Right lobe of liver (tissue), 6 donors: ENCODE results near the gene CDC42SE1. TPM values are rescaled to one million over a fixed set of nuclear protein-coding genes. Genes with fewer than 3 reads are reported as not detected.

Experiments used
- ATAC-seq, 4 donors: fragments of 200-7000 bp; cut with Tn5 transposase; one replicate each; pipeline ENCODE4 v1.9.1; 2020; ENCODE audit warnings: mild to moderate bottlenecking in 4 of 4, moderate library complexity in 4 of 4
- DNase-seq, 3 donors: peaks; one replicate each; pipeline ENCODE4 v3.0.0-alpha.2; 2020
- H3K27ac ChIP-seq, 3 donors: fragments of 200-600 bp; one replicate each; pipeline ENCODE4 v1.8.0; 2022
- H3K27me3 ChIP-seq, 2 donors: fragments of 200-600 bp; one replicate each; pipeline ENCODE4 v1.8.0; 2022
- H3K36me3 ChIP-seq, 4 donors: fragments of 200-600 bp; sonication (generic) in 1 of 4; one replicate each; pipeline versions ENCODE4 v1.5.1 to v1.8.0; 2017 to 2022; ENCODE audit warnings: control low read depth in 1 of 4
- H3K4me1 ChIP-seq, 4 donors: fragments of 200-600 bp; sonication (generic) in 1 of 4; one replicate each; pipeline versions ENCODE4 v1.5.1 to v1.8.0; 2017 to 2022; ENCODE audit warnings: control low read depth in 1 of 4
- H3K4me3 ChIP-seq, 3 donors: fragments of 200-600 bp; one replicate each; pipeline ENCODE4 v1.8.0; 2022
- H3K9me3 ChIP-seq, 4 donors: fragments of 200-600 bp; sonication (generic) in 1 of 4; one replicate each; pipeline versions ENCODE4 v1.5.1 to v1.8.0; 2017 to 2022; ENCODE audit warnings: control low read depth in 1 of 4
- POLR2A ChIP-seq: fragments of 450-650 bp; IDR thresholded peaks from one replicate; pipeline ENCODE4 v1.6.1; 2017; ENCODE audit warnings: antibody characterized with exemption, mild to moderate bottlenecking
- WGBS: methylation state at CpG from one replicate; pipeline ENCODE4 v1.1.6; 2018; ENCODE audit warnings: low coverage, low lambda C conversion rate; ENCODE audit not compliant: insufficient coverage; ENCODE audit errors: missing lambda C conversion rate; 5-methylcytosine and 5-hydroxymethylcytosine counted together
- intact Hi-C, 2 donors: fragments of 100-400 bp; cut with DNase I; formaldehyde crosslinking; loops; one replicate each; pipeline versions ENCODE4 v1.11.2 to v1.14.1; 2022
- total RNA-seq, 6 experiments: library from RNA; depleted of rRNA in 2 of 6; stranded (reverse); fragments of >200 nt in 2 of 6; fragmentation: NEBNext Ultra II Directional in 3 of 6; extraction: Animal tissue kit (Norgen Biotek cat#: 25700) in 3 of 6; gene quantifications; one replicate each; pipeline versions ENCODE4 v1.1.0 to v1.2.4, GENCODE V29; 2016 to 2023
- TF ChIP-seq, protein P1 (sequence below), 4 donors: fragments of 200-600 bp in 3 of 4; fragments of 450-650 bp in 1 of 4; IDR thresholded peaks; one replicate each; pipeline versions ENCODE4 v1.5.1 to v1.8.0; 2016 to 2022; ENCODE audit warnings: antibody characterized with exemption in 4 of 4, mild to moderate bottlenecking in 2 of 4
- donor health status: DM: no; HTN: yes; CAD: no.
- donor health status: DM: no; HTN: no; CAD: no.
- donor health status: DM: no; HTN: no; CAD: no.
- donor health status: DM: no; HTN: yes; CAD: no.
- donor health status: DM: no; HTN: yes; CAD: no.

The CDC42SE1 gene
- total RNA-seq, 6 experiments from 2014 or later: 15.9 to 37.5 (median 27.3) TPM

GRCh38 chr1:151035167-151035566 is 24.3 kb downstream of the CDC42SE1 start:
- WGBS: 100% methylated on average over 3 of the region's 3 CpGs
- Histone ChIP-seq H3K27me3 (no peaks in the 10 kb centered on the region), H3K9me3 (no peaks in the 10 kb centered on the region), H3K4me3 (no peak overlapping the region), H3K36me3 (peaks cover 0 to 31% (median 9%) of the 10 kb centered on the region in 4 donors), H3K27ac (no peak overlapping the region), H3K4me1 (no peaks in the 10 kb centered on the region)
- DNase-seq: no peak
- intact Hi-C loops: no loop called here
- no peak for ATAC-seq
- TF ChIP-seq POLR2A: no peak
- TF ChIP-seq, protein P1, sequence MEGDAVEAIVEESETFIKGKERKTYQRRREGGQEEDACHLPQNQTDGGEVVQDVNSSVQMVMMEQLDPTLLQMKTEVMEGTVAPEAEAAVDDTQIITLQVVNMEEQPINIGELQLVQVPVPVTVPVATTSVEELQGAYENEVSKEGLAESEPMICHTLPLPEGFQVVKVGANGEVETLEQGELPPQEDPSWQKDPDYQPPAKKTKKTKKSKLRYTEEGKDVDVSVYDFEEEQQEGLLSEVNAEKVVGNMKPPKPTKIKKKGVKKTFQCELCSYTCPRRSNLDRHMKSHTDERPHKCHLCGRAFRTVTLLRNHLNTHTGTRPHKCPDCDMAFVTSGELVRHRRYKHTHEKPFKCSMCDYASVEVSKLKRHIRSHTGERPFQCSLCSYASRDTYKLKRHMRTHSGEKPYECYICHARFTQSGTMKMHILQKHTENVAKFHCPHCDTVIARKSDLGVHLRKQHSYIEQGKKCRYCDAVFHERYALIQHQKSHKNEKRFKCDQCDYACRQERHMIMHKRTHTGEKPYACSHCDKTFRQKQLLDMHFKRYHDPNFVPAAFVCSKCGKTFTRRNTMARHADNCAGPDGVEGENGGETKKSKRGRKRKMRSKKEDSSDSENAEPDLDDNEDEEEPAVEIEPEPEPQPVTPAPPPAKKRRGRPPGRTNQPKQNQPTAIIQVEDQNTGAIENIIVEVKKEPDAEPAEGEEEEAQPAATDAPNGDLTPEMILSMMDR (IDR thresholded peaks at IDR 0.05): no peak

- Histone ChIP-seq H3K9me3 (no peaks in the 10 kb centered on the region), H3K4me3 (no peak overlapping the region), H3K27ac (no peak overlapping the region), H3K27me3 (no peaks in the 10 kb centered on the region), H3K36me3 (peaks cover 0 to 58% (median 24%) of the 10 kb centered on the region in 4 donors), H3K4me1 (no peaks in the 10 kb centered on the region)
- intact Hi-C loops: no loop called here
- TF ChIP-seq, protein P1 (IDR thresholded peaks at IDR 0.05): no peak
- TF ChIP-seq POLR2A: no peak
- ATAC-seq (no peak), DNase-seq (no peak)
- 96% methylated on average over 8 of the region's 8 CpGs for WGBS
Measured at GRCh38 chr1:151032164-151032563, 27.3 kb downstream of the CDC42SE1 start.

- ATAC-seq: no peak
Measured at GRCh38 chr1:151026460-151026859, 33.0 kb downstream of the CDC42SE1 start.

GRCh38 chr1:151024540-151025146 is 34.8 kb downstream of the CDC42SE1 start:
- TF ChIP-seq POLR2A: no peak
- TF ChIP-seq, protein P1 (IDR thresholded peaks at IDR 0.05): peak; percentile 61 to 71 (median 71)
- H3K27me3 ChIP-seq: no peaks in the 10 kb centered on the region
- peaks cover 0 to 44% (median 24%) of the 10 kb centered on the region in 4 donors for H3K36me3 ChIP-seq
- DNase-seq: peak; percentile 72 to 80 (median 75)
- WGBS: 51% methylated on average over 4 of the region's 6 CpGs
- ATAC-seq: peak; percentile 93 to 98 (median 96)
- intact Hi-C loops: loop anchor here in 1 of 2 donors (10.0 kb wide), 1 partner anchor 130 kb away; the partner anchor contains the start of gene TNFAIP8L2
- H3K9me3 ChIP-seq: no peaks in the 10 kb centered on the region
- no peaks in the 10 kb centered on the region for H3K4me1 ChIP-seq
- no peak overlapping the region for H3K4me3 ChIP-seq
- H3K27ac ChIP-seq: no peak overlapping the region

More at GRCh38 chr1:151026460-151026859, 33.0 kb downstream of the CDC42SE1 start:
- no peak for TF ChIP-seq POLR2A
- TF ChIP-seq, protein P1 (IDR thresholded peaks at IDR 0.05): no peak
- DNase-seq: no peak
- H3K9me3 ChIP-seq: no peaks in the 10 kb centered on the region
- H3K4me1 ChIP-seq: no peaks in the 10 kb centered on the region
- no peak overlapping the region for H3K27ac ChIP-seq
- H3K36me3 ChIP-seq: peaks cover 0 to 61% (median 26%) of the 10 kb centered on the region in 4 donors
- intact Hi-C loops: loop anchor here in 1 of 2 donors (10.0 kb wide), 1 partner anchor 128 kb away; the partner anchor contains the start of gene TNFAIP8L2
- H3K27me3 ChIP-seq: no peaks in the 10 kb centered on the region
- H3K4me3 ChIP-seq: no peak overlapping the region
